Activated gamma-delta T cell (primary cell): Measurements from ENCODE around the gene GSPT1.
"Not testable (repeated sequence)": the region's sequence is repeated elsewhere in the genome, so short reads cannot be mapped to it uniquely, and the experiment has no call there.

Experiments
- DNase-seq: peaks from one replicate; lab custom pipeline; 2025; lab: John Stamatoyannopoulos, UW

Gene GSPT1

DNA sequence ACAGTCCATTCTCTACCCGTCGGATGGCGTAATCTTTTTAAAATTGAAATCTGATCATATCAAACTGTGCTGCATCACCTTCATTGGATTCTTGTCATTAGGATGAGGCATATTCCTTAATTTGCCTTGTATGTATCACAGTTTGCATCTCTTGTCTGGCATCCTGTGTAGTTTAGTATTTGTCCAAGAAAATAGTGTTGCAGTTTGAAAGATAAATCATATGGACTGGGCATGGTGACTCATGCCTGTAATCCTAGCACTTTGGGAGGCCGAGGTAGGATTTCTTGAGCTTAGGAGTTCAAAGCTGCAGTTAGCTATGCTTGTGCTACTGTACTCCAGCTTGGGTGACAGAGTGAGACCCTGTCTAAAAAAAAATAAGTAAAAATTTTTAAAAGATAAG lies 58.6 kb downstream of the GSPT1 start:
- no peak for DNase-seq

DNA sequence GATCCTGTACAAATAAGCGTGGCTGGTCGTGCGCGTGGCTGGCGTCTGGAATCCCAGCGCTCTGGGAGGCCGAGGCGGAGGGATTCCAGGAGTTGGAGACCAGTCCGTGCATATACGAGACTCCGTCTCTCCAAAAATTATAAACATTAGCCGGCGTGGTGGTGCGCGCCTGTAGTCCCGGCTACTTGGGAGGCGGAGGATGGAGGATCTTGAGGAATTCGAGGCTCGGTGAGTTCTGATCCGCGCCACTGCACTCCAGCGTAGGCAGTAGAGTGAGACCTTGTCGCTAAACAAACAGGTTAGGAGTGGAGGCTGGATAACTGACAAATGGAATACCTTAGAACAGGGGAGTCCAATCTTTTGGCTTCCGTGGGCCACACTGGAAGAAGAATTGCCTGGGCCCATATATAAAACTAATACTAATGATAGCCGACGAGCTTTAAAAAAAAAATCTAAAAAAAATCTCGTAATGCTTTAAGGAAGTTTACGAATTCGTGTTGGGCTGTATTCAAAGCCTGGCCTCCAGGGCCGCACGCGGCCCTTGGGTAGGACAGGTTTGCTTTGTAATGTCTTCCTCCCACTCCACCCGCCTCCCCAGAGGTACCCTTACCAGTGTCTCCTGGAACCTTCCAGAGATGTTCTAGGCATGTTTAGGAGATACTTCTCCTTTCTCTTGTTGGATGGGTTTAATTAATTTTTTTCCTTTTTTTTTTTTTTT lies 63.5 kb downstream of the GSPT1 start:
- no peak for DNase-seq

DNA sequence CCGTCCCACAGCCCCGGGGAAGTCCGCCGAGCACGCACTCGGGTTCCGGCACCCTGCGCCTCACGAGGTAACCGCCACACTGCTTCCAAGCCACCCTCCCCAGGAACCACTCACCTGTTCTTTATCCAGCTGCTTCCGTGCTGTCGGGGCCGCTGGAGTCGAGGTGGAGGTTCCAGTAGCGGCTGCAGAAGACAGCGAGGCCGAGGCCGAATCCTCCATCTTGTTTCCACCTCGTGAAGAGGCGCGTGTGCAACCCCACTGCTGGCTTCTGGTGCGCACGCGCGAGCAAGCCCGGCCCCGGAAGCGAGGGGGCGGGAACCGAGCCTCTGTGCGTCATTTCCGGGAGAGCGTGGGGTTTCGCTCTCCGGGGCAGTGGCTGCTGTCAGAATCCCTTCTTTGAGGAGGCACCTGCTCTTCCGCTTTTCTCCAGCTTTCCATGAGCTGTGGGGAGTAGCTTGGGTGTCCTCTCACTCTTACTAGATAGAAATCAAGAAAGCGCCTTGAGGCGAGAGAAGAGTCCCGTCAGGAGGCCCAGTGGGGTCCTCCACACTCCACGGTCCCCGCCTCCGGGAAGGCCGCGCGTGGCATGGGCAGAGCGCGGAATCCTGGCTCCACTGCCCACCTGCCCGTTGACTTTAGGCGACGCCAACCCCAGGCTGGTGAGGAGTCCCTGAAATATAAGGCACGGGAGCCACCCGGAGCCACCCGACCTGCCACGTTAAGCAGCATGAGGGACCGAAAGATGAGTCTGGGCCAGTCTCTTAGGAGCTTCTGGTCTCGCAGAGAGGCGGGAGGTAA lies 64.3 kb downstream of the GSPT1 start, which contains the start of gene RSL1D1:
TSS of gene RSL1D1 (minus strand) at position 249 of the 798 bp plus-strand sequence. CDS start at position 219, 30 bp downstream.
- DNase-seq: peak; percentile 79

DNA sequence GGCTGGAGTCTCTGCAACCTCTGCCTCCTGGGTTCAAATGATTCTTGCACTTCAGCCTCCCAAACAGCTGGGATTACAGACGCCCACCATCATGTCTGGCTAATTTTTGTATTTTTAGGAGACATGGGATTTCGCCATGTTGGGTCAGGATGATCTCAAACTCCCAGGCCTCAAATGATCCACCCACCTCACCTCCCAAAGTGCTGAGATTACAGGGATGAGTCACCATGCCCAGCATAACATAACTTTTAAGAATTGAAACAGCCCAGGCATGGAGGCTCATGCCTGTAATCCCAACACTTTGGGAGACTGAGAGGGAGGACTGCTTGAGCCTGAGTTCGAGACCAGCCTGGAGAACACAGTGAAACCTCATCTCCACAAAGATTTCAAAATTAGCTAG lies 66.9 kb downstream of the GSPT1 start:
- no peak for DNase-seq

DNA sequence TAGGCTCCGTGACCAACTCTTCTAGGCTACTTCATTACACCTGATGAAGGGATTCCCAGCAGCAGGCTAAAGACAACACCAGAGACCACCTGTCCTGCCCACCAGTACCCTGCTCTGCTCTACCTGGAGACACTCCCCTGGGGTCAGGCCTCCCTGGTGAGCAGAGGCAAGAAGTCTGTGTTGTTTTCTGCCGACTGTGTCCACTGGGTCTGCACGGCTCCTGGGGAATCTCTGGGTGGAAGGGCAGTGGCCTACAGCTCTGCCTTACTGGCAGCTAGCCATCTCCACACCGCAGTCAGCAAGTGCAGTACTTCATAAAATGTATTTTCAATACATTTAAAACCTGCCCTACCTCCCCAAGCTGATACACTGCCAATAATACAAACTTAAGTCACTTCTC lies 71.3 kb downstream of the GSPT1 start:
- DNase-seq: no peak

DNA sequence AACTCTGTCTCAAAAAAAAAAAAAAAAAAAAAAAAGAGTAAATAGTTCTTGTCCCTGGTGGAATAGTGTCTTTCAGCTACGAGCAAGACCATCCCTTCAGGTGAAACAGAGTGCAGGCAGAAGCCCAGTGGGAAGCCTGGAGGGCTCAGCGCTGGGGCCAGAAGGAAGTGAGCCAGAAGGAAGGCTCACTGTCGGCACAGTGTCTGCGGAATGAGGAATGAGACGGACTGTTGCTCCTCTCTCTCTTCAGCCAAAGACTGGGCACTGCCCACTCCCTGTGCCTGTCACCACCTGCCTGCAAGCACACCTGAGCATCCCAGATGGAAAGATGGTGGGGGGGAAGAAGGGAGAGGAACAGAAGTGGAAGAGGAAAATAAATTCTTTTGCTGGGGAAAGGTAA lies 71.9 kb downstream of the GSPT1 start:
- no peak for DNase-seq

DNA sequence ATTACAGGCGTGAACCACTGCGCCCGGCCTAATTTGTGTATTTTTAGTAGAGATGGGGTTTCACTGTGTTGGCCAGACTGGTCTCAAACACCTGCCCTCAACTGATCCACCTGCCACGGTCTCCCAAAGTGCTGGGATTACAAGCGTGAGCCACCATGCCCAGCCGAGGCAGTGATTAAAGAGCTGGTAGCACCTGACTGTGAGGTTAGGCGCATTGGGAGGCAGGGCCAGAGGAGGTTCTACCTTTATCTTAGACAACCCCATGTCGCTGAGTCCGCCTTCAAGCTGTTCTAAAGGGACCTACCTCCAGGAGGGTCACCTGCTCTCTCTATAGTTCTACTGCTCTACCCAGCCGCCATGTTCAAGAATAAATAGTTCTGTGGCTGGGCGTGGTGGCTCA lies 72.5 kb downstream of the GSPT1 start:
- DNase-seq: no peak

DNA sequence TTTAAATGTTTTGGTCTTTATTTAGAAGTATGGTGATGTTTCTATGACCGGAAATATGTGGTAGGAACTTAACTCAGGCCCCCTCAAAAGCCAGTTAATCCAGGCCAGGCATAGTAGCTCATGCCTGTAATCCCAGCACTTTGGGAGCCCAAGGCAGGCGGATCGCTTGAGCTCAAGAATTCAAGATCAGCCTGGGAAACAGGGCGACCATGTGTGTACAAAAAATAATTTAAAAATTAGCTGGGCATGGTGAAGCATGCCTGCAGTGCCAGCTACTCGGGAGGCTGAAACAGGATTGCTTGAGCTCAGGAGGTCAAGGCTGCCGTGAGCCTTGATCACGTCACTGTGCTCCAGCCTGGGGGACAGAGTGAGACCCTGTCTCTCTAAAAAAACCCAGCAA lies 74.7 kb downstream of the GSPT1 start:
- no peak for DNase-seq

DNA sequence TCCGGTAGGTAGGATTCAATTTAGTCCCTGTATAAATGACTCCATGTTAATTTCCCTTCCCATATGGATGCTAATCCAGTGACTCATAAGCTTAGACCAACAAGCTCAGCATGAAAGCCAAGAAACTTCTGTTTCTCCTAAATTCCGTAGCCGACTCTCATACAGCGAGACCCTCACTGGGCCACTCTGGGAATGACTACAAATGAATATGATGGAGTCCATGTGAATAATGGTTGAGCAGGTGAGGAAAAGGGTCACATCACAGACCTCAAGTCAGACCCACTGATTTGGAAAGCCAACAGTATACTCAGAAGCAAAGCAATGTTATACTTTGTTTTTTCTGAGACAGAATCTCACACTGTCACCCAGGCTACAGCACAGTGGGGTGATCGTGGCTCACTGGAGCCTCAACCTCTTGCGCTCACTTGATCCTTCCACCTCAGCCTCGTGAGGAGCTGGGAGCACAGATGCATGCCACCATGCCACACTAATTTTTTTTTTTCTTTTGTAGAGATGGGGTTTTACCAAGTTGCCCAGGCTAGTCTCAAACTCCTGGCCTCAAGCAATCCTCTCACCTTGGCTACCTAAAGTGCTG lies 79.0 kb downstream of the GSPT1 start:
- no peak for DNase-seq

DNA sequence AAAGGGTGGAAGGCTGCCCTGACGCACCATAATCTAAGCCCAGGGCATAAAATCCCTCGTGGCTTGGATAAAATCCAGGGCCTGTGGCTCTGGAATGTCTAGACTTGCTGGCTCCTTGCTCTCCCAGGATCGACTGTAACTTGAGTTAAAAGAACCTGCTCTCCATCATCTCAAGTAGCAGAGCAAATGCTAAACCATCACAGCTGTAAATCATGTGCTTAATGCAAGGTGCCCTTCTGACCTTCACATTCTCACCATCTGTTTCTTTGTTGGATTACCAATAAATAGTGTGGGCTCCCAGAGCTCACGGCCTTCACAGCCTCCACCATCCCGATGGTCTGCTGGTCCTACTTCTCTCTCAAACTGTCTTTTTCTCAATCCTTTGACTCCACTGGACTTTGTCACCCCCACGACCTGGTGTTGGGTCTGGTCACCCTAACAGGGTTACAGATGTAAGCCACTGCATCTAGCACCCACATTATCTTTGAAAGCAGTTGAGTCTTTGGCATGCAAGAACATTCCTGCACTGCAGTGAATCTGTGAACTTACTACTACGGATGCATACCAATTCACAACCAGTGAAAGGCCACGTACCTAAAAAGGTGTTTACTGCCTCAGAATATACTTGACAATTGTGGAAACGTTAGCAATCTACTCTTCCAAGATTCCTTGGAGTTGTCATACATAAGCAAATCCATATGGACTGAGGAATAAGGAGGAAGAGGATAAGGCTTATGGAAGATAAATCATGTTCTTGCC lies 79.7 kb downstream of the GSPT1 start:
- DNase-seq: no peak

DNA sequence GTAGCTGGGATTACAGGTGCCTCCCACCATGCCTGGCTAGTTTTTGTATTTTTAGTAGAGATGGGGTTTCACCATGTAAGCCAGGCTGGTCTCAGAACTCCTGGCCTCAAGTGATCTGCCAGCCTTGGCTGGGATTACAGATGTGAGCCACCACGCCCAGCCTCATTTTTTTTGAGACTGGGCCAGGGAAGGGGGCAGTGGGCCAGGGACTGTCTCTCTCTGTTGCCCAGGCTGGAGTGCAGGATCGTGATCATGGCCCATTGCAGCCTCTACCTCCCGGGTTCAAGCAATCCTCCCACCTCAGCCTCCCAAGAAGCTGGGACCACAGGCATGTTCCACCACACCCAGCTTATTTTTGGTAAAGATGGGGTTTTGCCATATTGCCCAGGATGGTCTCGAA lies 80.4 kb downstream of the GSPT1 start:
- no peak for DNase-seq

DNA sequence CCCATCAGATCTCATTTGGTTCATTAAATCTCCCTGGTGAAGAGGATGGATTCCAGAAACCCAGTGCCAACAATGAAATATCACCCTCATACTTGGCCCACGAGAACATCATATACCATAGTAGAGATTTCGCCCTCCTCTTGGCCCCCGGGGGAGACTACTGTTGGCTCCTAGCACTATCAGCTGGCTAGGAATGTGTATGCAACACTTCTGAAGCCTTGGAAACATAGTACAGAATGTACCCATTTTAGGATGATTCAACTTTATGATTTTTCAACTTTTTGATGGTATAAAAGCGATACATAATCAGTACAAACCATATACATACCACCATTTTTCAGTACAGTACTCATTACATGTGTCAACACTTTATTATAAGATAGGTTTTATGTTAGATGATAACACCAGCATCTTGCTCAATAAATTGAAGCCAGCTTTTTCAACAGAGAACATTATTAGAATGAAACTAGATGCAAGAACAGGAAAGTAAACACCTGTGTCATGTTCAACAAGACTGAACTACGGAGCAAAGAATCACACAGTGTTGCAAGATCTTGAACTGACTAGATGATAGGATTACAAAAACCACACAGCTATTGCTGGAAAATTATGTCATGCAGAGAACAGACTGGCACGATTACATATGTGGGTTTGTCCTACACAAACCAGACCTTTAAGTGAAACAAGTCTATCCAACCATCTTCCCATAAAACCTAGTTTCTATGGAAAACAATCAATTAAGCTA lies 81.6 kb downstream of the GSPT1 start:
- DNase-seq: no peak

DNA sequence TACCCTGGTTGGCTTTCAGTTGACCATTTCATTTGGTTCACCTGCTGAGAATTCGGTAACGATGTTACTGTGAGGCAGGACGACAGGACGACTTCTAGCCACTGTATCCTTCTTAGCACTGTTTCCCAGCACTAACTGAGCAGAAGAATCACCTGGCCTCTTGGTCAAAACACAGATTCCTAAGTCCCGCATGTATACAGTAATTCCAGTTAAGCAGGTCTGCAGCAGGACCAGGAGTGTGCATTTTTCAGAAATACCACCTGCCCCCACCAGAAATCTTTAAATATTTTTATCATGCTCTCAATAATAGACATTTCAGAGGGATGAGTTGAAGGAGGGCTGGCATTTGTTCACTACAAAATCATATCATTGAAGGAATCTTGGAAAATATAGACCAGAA lies 87.1 kb downstream of the GSPT1 start:
- no peak for DNase-seq

DNA sequence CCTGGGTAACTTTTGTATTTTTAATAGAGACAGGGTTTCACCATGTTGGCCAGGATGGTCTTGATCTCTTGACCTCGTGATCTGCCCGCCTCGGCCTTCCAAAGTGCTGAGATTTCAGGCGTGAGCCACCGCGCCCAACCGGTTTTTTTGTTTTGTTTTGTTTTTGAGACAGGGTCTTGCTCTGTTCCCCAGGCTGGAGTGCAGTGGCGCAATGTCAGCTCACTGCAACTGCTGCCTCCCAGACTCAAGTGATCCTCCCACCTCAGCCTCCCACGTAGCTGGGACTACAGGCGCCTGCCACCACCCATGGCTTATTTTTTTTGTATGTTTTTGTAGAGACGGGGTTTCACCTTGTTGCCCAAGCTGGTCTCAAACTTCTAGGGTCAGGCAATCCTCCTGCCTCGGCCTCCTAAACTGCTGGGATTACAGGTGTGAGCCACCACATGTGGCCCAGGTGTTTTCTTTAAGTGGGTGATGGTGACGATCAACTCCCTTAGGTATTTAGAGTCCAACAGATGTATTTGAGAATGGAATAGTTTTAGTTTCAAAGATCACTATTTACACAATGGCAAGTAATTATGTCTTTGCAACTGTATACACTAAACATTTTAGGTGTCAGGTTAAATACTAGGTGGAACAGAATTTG lies 90.1 kb downstream of the GSPT1 start:
- DNase-seq: not testable (repeated sequence)

DNA sequence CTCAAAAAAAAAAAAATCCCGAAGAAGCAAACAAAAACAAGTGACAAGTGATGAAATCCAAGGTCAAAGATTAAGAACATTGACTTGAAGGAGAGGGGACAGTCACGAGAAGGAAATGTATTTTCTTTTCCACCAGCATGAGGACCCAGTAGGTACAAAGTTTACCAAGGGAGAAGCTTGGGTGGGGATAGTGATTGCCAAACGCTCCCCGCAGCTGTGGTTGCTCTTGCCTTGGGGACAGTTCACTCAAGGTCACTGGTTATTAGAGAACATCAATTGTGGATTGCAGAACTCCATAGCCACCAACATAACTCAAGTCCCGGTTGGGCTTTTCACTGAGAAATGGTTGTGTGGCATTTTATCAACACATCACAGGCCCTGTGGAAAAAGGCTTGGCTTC lies 91.4 kb downstream of the GSPT1 start:
- DNase-seq: no peak

DNA sequence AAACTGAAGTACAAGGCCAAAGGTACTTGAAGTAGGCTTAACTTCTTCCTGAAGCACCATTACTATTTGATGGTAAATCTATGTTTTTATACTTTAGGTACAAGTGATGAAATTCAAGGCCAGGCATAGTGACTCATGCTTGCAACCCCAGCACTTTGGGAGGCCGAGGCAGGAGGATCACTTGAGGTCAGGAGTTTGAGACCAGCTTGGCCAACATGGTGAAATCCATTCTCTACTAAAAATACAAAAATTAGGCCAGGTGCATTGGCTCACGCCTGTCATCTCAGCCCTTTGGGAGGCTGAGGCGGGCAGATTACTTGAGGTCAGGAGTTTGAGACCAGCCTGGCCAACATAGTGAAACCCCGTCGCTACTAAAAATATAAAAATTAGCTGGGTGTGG lies 92.1 kb downstream of the GSPT1 start:
- DNase-seq: not testable (repeated sequence)

DNA sequence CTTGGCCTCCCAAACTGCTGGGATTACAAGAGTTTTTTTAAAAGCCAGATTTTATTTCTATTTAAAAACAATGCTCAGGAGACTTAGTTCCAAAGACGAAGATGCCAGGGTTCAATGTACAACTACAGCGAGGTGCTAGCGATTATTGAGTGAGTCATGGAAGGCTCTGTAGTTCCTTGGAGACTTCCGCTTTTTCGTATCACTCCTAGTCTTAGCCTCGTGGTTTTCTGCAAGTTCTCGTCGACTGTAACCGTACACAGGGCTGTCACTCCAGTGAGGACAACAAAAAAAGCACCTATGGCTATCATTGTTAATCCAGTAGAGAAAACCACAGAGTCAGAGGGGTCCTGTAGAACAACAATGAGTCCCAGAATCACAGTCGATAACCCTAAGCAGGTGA lies 96.0 kb downstream of the GSPT1 start:
- no peak for DNase-seq

DNA sequence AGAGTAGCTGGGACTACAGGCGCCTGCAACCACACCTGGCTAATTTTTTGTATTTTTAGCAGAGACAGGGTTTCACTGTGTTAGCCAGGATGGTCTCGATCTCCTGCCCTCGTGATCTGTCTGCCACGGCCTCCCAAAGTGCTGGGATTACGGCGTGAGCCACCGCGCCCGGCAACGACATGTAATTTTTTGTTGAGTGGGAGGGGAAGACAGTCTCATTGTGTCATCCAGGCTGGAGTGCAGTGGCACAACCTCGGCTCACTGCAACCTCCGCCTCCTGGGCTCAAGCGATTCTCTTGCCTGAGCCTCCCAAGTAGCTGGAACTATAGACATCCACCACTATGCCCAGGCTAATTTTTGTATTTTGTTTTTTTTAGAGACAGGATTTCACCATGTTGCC lies 96.8 kb downstream of the GSPT1 start:
- not testable (repeated sequence) for DNase-seq
